H1 (cell line): ENCODE data around the gene KLHDC8A. TPM values are rescaled to one million over a fixed set of nuclear protein-coding genes. Genes with fewer than 3 reads are reported as not detected.

Experiments
- BACH1 ChIP-seq: IDR thresholded peaks from 2 replicates; pipeline ENCODE4 v1.6.1; 2012; ENCODE audit warnings: low read length, improper control_type of control experiment
- CBX5 ChIP-seq: fragments of 300-800, 300-1000 bp; sonication (generic); IDR thresholded peaks from 2 replicates; pipeline ENCODE4 v1.7.1; 2016; ENCODE audit warnings: antibody characterized with exemption, low read length, low read depth
- CEBPB ChIP-seq: IDR thresholded peaks from 2 replicates; pipeline ENCODE4 v1.6.1; 2012; ENCODE audit warnings: low read depth, low read length
- FOSL1 ChIP-seq: IDR thresholded peaks from 2 replicates; pipeline ENCODE4 v1.6.1; 2011; ENCODE audit warnings: mild to moderate bottlenecking, low read depth, low read length, moderate library complexity; ENCODE audit not compliant: insufficient read depth
- POLR2A ChIP-seq, 2 experiments: IDR thresholded peaks; 1 replicate in 1 of 2; 2 replicates in 1 of 2; pipeline ENCODE4 v1.6.1; 2011; ENCODE audit warnings: low read depth in 2 of 2, low read length in 2 of 2, mild to moderate bottlenecking in 2 of 2; ENCODE audit errors: control extremely low read depth in 1 of 2
- RFX5 ChIP-seq: IDR thresholded peaks from 2 replicates; pipeline ENCODE4 v1.6.1; 2011; ENCODE audit warnings: low read depth, low read length, improper control_type of control experiment, borderline replicate concordance
- RXRA ChIP-seq: IDR thresholded peaks from 2 replicates; pipeline ENCODE4 v1.6.1; 2011; ENCODE audit warnings: low read depth, mild to moderate bottlenecking, low read length, moderate library complexity; ENCODE audit not compliant: insufficient read depth
- SIN3A ChIP-seq, 2 experiments: IDR thresholded peaks in 1 of 2; conservative IDR thresholded peaks in 1 of 2; 2 replicates each; pipeline ENCODE4 v1.6.1; 2011 to 2012; ENCODE audit warnings: low read length in 2 of 2, improper control_type of control experiment in 1 of 2, low read depth in 1 of 2, mild to moderate bottlenecking in 1 of 2
- SP1 ChIP-seq: IDR thresholded peaks from 2 replicates; pipeline ENCODE4 v1.6.1; 2011; ENCODE audit warnings: low read depth, low read length
- SP2 ChIP-seq: IDR thresholded peaks from 2 replicates; pipeline ENCODE4 v1.6.1; 2012; ENCODE audit warnings: mild to moderate bottlenecking, low read length, inconsistent platforms
- SP4 ChIP-seq: IDR thresholded peaks from 2 replicates; pipeline ENCODE4 v1.6.1; 2012; ENCODE audit warnings: low read length, inconsistent platforms
- SRF ChIP-seq: IDR thresholded peaks from 2 replicates; pipeline ENCODE4 v1.6.1; 2011; ENCODE audit warnings: mild to moderate bottlenecking, low read depth, low read length, moderate library complexity
- TBP ChIP-seq: IDR thresholded peaks from 2 replicates; pipeline ENCODE4 v1.6.1; 2011; ENCODE audit warnings: low read depth, low read length, improper control_type of control experiment
- TCF12 ChIP-seq: IDR thresholded peaks from 2 replicates; pipeline ENCODE4 v1.6.1; 2011; ENCODE audit warnings: low read depth, mild to moderate bottlenecking, low read length
- YY1 ChIP-seq: IDR thresholded peaks from 2 replicates; pipeline ENCODE4 v1.6.1; 2011; ENCODE audit warnings: low read depth, mild to moderate bottlenecking, low read length
- ZNF274 ChIP-seq: IDR thresholded peaks from 2 replicates; pipeline ENCODE4 v1.7.0; 2012; ENCODE audit warnings: low read length, borderline replicate concordance; ENCODE audit errors: extremely low read depth
- polyA plus RNA-seq, 7 experiments: library from polyadenylated mRNA; depleted of rRNA in 3 of 7; stranded (reverse) in 5 of 7; unstranded in 2 of 7; fragments of >200 nt in 5 of 7; fragments of 200-250 nt in 2 of 7; gene quantifications; 1 replicate in 5 of 7; 2 replicates in 1 of 7; 4 replicates in 1 of 7; pipeline versions ENCODE4 v1.2.1 to v1.2.3, GENCODE V29; 2011 to 2013; ENCODE audit warnings: missing spikeins in 2 of 7, mixed read lengths in 2 of 7
- total RNA-seq: library from RNA; stranded (reverse); fragmentation: NEBNext Ultra II Directional; extraction: Animal tissue kit (Norgen Biotek cat#: 25700); gene quantifications from 2 replicates; pipeline ENCODE4 v1.2.1, GENCODE V29; 2021
- TF ChIP-seq, protein P1 (sequence below): IDR thresholded peaks from 2 replicates; pipeline ENCODE4 v1.6.1; 2012; ENCODE audit warnings: inconsistent platforms
- TF ChIP-seq, protein P2 (sequence below): IDR thresholded peaks from 2 replicates; pipeline ENCODE4 v1.6.1; 2011; ENCODE audit warnings: low read depth, mild to moderate bottlenecking, low read length; ENCODE audit not compliant: insufficient read depth

The KLHDC8A gene
- total and polyA plus RNA-seq, 2 of the 8 experiments (the other 6 are each of a cell fraction or from before 2014, with no cell fraction given): 1.9 to 3.4 TPM

DNA sequence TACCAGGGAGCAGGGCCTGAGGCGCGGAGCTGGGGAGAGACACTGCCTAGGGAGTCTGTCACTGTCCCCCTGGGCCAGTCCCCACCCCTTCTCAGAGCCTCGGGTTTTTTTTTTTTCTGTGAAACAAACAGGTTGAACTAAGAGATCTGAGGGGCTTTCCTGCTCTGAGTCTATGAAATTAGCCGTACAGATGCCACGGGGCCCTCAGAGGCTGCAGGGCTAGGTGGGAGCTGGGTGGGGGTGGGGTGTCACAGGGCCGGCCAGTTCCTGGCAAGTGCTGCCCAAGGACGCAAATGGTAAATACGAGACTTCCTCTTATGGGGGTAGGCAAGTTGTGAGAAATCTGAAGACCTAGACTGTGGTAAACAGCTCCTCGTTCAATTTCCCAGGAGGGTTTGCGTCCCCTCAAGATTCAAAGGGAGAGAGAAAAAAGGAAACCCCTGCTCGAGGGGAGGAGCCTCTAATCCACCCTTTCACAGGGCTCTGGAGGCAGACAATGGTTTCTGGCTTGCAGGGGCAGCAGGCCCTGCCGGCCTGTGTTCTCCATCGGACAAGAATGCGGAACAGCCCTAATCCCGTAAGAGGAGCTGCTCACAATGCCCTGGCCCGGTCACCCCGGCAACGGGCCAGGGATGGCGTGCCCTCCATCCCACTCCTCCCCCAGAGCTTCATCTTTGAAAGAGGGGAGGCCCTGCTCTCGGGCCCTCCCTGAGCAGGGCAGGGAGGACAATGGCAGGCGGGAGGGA, 43.0 kb downstream of the KLHDC8A start (continued):
- TF ChIP-seq RFX5 (no peak), TCF12 (0 out of 2 replicates have a peak, but pooled peaks have one; percentile 22), FOSL1 (no peak), SIN3A (conservative IDR thresholded peaks at IDR 0.05 in 1 of 2, IDR thresholded peaks at IDR 0.05 in 1 of 2; ENCODE audit: low read depth in 1 of 2, low read length in 2 of 2) (peak; percentile 57 to 90; a peak in 2 of 4 replicates), RXRA (no peak), CBX5 (no peak), SP1 (no peak; the same call in 1 of the 2 replicates), YY1 (peak; percentile 79), POLR2A (IDR thresholded peaks at IDR 0.05; ENCODE audit: control extremely low read depth in 1 of 2, low read depth in 2 of 2, low read length in 2 of 2) (peak; percentile 75 to 83), BACH1 (no peak), SRF (no peak), SP2 (no peak), ZNF274 (no peak), TBP (peak; percentile 49; the same call in 1 of the 2 replicates), CEBPB (no peak), SP4 (peak; percentile 30; the same call in 1 of the 2 replicates)
- TF ChIP-seq, protein P1, sequence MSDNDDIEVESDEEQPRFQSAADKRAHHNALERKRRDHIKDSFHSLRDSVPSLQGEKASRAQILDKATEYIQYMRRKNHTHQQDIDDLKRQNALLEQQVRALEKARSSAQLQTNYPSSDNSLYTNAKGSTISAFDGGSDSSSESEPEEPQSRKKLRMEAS: peak; percentile 9; the same call in 1 of the 2 replicates
- TF ChIP-seq, protein P2, sequence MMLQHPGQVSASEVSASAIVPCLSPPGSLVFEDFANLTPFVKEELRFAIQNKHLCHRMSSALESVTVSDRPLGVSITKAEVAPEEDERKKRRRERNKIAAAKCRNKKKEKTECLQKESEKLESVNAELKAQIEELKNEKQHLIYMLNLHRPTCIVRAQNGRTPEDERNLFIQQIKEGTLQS: no peak
